Measurements from ENCODE around the gene B3GNT9. TPM values are rescaled to one million over a fixed set of nuclear protein-coding genes. Genes with fewer than 3 reads are reported as not detected.

B3GNT9 gene
- total RNA-seq, 3 donors from 2014 or later: 7.8 to 13.3 (median 11.1) TPM

- Histone ChIP-seq H3K4me3 (no peak overlapping the region), H3K4me1 (peaks cover 0 to 8% of the 10 kb centered on the region in 2 donors), H3K27ac (no peak overlapping the region), H3K27me3 (no peaks in the 10 kb centered on the region), H3K9me3 (no peaks in the 10 kb centered on the region), H3K36me3 (no peaks in the 10 kb centered on the region)
- no peak for DNase-seq (ENCODE audit: low spot score in 2 of 2)
- intact Hi-C loops (cut with DNase I; ENCODE audit: low total_unique reads): no loop called here
- TF ChIP-seq POLR2A (IDR thresholded peaks at IDR 0.05): no peak
- no peak for TF ChIP-seq CTCF (IDR thresholded peaks at IDR 0.05)
- no peak for TF ChIP-seq POLR2AphosphoS5 (IDR thresholded peaks at IDR 0.05)
Measured at GRCh38 chr16:67108489-67108888, 42.3 kb downstream of the B3GNT9 start.

GRCh38 chr16:67105881-67106280 is 44.9 kb downstream of the B3GNT9 start:
- Histone ChIP-seq H3K9me3 (no peaks in the 10 kb centered on the region), H3K4me1 (peaks cover 0 to 4% of the 10 kb centered on the region in 2 donors), H3K4me3 (no peak overlapping the region), H3K27ac (peak overlapping the region; percentile 53 to 57), H3K36me3 (no peaks in the 10 kb centered on the region), H3K27me3 (no peaks in the 10 kb centered on the region)
- intact Hi-C loops (cut with DNase I; ENCODE audit: low total_unique reads): loop anchor here (2.0 kb wide), 1 partner anchor 75 kb away; no protein-coding TSS in a partner anchor
- TF ChIP-seq POLR2A (IDR thresholded peaks at IDR 0.05) (no peak), CTCF (IDR thresholded peaks at IDR 0.05) (no peak), POLR2AphosphoS5 (IDR thresholded peaks at IDR 0.05) (no peak)
- no peak for DNase-seq (ENCODE audit: low spot score in 2 of 2)

- DNase-seq (ENCODE audit: low spot score in 2 of 2): no peak
- H3K4me3 ChIP-seq: no peak overlapping the region
- peak overlapping the region; percentile 53 to 57 for H3K27ac ChIP-seq
- TF ChIP-seq POLR2AphosphoS5 (IDR thresholded peaks at IDR 0.05): no peak
- TF ChIP-seq POLR2A (IDR thresholded peaks at IDR 0.05): no peak
- no peak for TF ChIP-seq CTCF (IDR thresholded peaks at IDR 0.05)
- H3K36me3 ChIP-seq: no peaks in the 10 kb centered on the region
- no peaks in the 10 kb centered on the region for H3K9me3 ChIP-seq
- H3K27me3 ChIP-seq: no peaks in the 10 kb centered on the region
- no peaks in the 10 kb centered on the region for H3K4me1 ChIP-seq
- intact Hi-C loops (cut with DNase I; ENCODE audit: low total_unique reads): no loop called here
Measured at GRCh38 chr16:67105246-67105645, 45.6 kb downstream of the B3GNT9 start.

GRCh38 chr16:67104845-67105244 is 46.0 kb downstream of the B3GNT9 start:
- Histone ChIP-seq H3K4me1 (no peaks in the 10 kb centered on the region), H3K9me3 (no peaks in the 10 kb centered on the region), H3K4me3 (no peak overlapping the region), H3K27ac (peak overlapping the region; percentile 53 to 57), H3K36me3 (no peaks in the 10 kb centered on the region), H3K27me3 (no peaks in the 10 kb centered on the region)
- peak in 1 of 2 donors; percentile 34 for DNase-seq (ENCODE audit: low spot score in 2 of 2)
- intact Hi-C loops (cut with DNase I; ENCODE audit: low total_unique reads): no loop called here
- TF ChIP-seq CTCF (IDR thresholded peaks at IDR 0.05): no peak

- no peak for DNase-seq (ENCODE audit: low spot score in 2 of 2)
- H3K4me3 ChIP-seq: no peak overlapping the region
- intact Hi-C loops (cut with DNase I; ENCODE audit: low total_unique reads): no loop called here
- no peaks in the 10 kb centered on the region for H3K36me3 ChIP-seq
- H3K9me3 ChIP-seq: no peaks in the 10 kb centered on the region
- no peak overlapping the region for H3K27ac ChIP-seq
- TF ChIP-seq POLR2AphosphoS5 (IDR thresholded peaks at IDR 0.05): no peak
- no peak for TF ChIP-seq CTCF (IDR thresholded peaks at IDR 0.05)
- no peak for TF ChIP-seq POLR2A (IDR thresholded peaks at IDR 0.05)
- no peaks in the 10 kb centered on the region for H3K27me3 ChIP-seq
- no peaks in the 10 kb centered on the region for H3K4me1 ChIP-seq
Measured at GRCh38 chr16:67104061-67104460, 46.7 kb downstream of the B3GNT9 start.

All from breast epithelium (tissue), 4 donors.